ENCODE data around the gene ANXA5. TPM values are rescaled to one million over a fixed set of nuclear protein-coding genes. Genes with fewer than 3 reads are reported as not detected.

Gene ANXA5
- polyA plus RNA-seq, 4 donors = 85.7 to 281 (median 152) TPM

DNA sequence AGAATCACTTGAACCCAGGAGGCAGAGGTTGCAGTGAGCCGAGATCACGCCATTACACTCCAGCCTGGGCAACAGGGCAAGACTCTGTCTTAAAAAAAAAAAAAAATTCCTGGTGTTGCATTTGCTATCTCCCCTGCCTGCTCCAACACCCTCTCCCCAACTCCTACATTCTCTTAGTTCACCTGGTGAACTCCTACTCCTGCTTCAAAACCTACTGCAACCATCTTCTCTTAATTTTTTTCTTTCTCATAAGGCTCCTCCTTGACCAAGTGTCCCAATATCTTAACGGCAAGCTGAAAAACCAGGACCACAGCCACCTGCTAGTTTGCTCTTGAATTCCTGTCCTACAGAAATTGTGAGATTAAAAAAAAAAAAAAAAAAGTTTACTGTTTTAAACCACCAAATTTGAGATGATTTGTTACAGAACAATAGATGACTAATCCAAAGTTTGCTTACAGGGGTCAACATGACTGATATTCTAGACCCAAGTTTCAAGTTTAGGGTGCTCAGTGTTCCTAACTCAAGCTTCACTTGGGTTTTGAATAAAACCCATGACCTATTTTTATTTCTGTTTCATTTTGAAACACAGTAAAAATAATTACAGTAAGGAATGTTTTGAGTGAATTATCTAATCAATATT is 13.1 kb upstream of the ANXA5 start:
- Histone ChIP-seq H3K4me3 (ENCODE audit: low read depth in 1 of 3, low read length in 3 of 3) (no peak overlapping the region), H3K9me3 (ENCODE audit: control insufficient read depth in 2 of 2, insufficient read depth in 1 of 2, low read depth in 1 of 2, low read length in 1 of 2) (no peaks in the 10 kb centered on the region)
- no peak for FAIRE-seq

GRCh38 chr4:121707344-121707743 is 10.6 kb upstream of the ANXA5 start:
- H3K4me1 ChIP-seq (ENCODE audit: control insufficient read depth in 3 of 3, insufficient read depth in 2 of 3, low read depth in 1 of 3, low read length in 2 of 3) = peaks cover 0 to 8% (median 0%) of the 10 kb centered on the region in 3 donors
- no peaks in the 10 kb centered on the region for H3K27me3 ChIP-seq (ENCODE audit: control insufficient read depth in 3 of 3, insufficient read depth in 3 of 3, low read length in 3 of 3)
- H3K27ac ChIP-seq (ENCODE audit: low read depth in 1 of 3, low read length in 2 of 3) = no peak overlapping the region
- no peaks in the 10 kb centered on the region for H3K36me3 ChIP-seq (ENCODE audit: control insufficient read depth in 3 of 3, insufficient read depth in 2 of 3, low read depth in 1 of 3, low read length in 3 of 3)
- no peak overlapping the region for H3K4me3 ChIP-seq (ENCODE audit: low read depth in 1 of 3, low read length in 3 of 3)
- H3K9me3 ChIP-seq (ENCODE audit: control insufficient read depth in 2 of 2, insufficient read depth in 1 of 2, low read depth in 1 of 2, low read length in 1 of 2) = no peaks in the 10 kb centered on the region
- no peak for DNase-seq
- no peak for FAIRE-seq

More for the DNA sequence above, 13.1 kb upstream of the ANXA5 start:
- H3K4me1 ChIP-seq (ENCODE audit: control insufficient read depth in 3 of 3, insufficient read depth in 2 of 3, low read depth in 1 of 3, low read length in 2 of 3) = peaks cover 0 to 8% (median 0%) of the 10 kb centered on the region in 3 donors
- no peak overlapping the region for H3K27ac ChIP-seq (ENCODE audit: low read depth in 1 of 3, low read length in 2 of 3)
- DNase-seq = no peak
- no peaks in the 10 kb centered on the region for H3K27me3 ChIP-seq (ENCODE audit: control insufficient read depth in 3 of 3, insufficient read depth in 3 of 3, low read length in 3 of 3)
- H3K36me3 ChIP-seq (ENCODE audit: control insufficient read depth in 3 of 3, insufficient read depth in 2 of 3, low read depth in 1 of 3, low read length in 3 of 3) = no peaks in the 10 kb centered on the region
- WGBS, 3 donors = 78 to 93% (median 85%) methylated on average over 3 of the region's 3 CpGs

DNA sequence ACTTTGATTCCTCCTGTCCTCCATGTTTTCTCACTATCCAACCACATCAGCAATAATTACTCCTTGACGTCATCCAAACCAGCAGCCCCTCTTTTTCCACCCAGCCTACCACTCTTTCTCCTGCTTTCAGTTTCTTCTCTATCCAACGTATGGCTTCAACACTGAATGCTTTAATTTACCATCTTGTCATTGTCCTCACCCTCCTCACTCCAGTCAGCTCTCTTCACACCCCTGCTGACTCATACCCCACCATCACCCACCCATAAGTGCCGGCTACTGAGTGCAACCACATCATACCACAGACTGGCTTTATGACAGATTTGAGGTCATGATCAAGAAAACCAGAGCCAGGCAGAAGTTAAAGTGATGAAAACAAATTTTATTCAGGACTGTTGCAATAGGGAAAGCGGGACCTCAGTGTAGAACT is 9.8 kb upstream of the ANXA5 start:
- 59 to 76% (median 65%) methylated on average over 4 of the region's 4 CpGs for WGBS, 3 donors
- H3K36me3 ChIP-seq (ENCODE audit: control insufficient read depth in 3 of 3, insufficient read depth in 2 of 3, low read depth in 1 of 3, low read length in 3 of 3) = no peaks in the 10 kb centered on the region

GRCh38 chr4:121705521-121705920 is 8.7 kb upstream of the ANXA5 start:
- H3K9me3 ChIP-seq (ENCODE audit: control insufficient read depth in 2 of 2, insufficient read depth in 1 of 2, low read depth in 1 of 2, low read length in 1 of 2) = no peaks in the 10 kb centered on the region
- FAIRE-seq (no peak), DNase-seq (no peak)
- no peaks in the 10 kb centered on the region for H3K36me3 ChIP-seq (ENCODE audit: control insufficient read depth in 3 of 3, insufficient read depth in 2 of 3, low read depth in 1 of 3, low read length in 3 of 3)
- H3K27me3 ChIP-seq (ENCODE audit: control insufficient read depth in 3 of 3, insufficient read depth in 3 of 3, low read length in 3 of 3) = no peaks in the 10 kb centered on the region
- no peak overlapping the region for H3K27ac ChIP-seq (ENCODE audit: low read depth in 1 of 3, low read length in 2 of 3)
- H3K4me3 ChIP-seq (ENCODE audit: low read depth in 1 of 3, low read length in 3 of 3) = no peak overlapping the region
- H3K4me1 ChIP-seq (ENCODE audit: control insufficient read depth in 3 of 3, insufficient read depth in 2 of 3, low read depth in 1 of 3, low read length in 2 of 3) = no peaks in the 10 kb centered on the region
- 88 to 91% (median 90%) methylated on average over 6 of the region's 6 CpGs for WGBS, 3 donors

More for the DNA sequence above, 9.8 kb upstream of the ANXA5 start:
- Histone ChIP-seq H3K9me3 (ENCODE audit: control insufficient read depth in 2 of 2, insufficient read depth in 1 of 2, low read depth in 1 of 2, low read length in 1 of 2) (no peaks in the 10 kb centered on the region), H3K4me1 (ENCODE audit: control insufficient read depth in 3 of 3, insufficient read depth in 2 of 3, low read depth in 1 of 3, low read length in 2 of 3) (peaks cover 0 to 5% (median 0%) of the 10 kb centered on the region in 3 donors), H3K27ac (ENCODE audit: low read depth in 1 of 3, low read length in 2 of 3) (no peak overlapping the region), H3K27me3 (ENCODE audit: control insufficient read depth in 3 of 3, insufficient read depth in 3 of 3, low read length in 3 of 3) (no peaks in the 10 kb centered on the region), H3K4me3 (ENCODE audit: low read depth in 1 of 3, low read length in 3 of 3) (no peak overlapping the region)
- no peak for DNase-seq
- no peak for FAIRE-seq

GRCh38 chr4:121702136-121702535 is 5.4 kb upstream of the ANXA5 start:
- H3K9me3 ChIP-seq (ENCODE audit: control insufficient read depth in 2 of 2, insufficient read depth in 1 of 2, low read depth in 1 of 2, low read length in 1 of 2) = no peaks in the 10 kb centered on the region
- H3K36me3 ChIP-seq (ENCODE audit: control insufficient read depth in 3 of 3, insufficient read depth in 2 of 3, low read depth in 1 of 3, low read length in 3 of 3) = no peaks in the 10 kb centered on the region
- 88 to 94% (median 89%) methylated on average over 4 of the region's 4 CpGs for WGBS, 3 donors
- no peak overlapping the region for H3K4me3 ChIP-seq (ENCODE audit: low read depth in 1 of 3, low read length in 3 of 3)
- peaks cover 0 to 7% (median 0%) of the 10 kb centered on the region in 3 donors for H3K4me1 ChIP-seq (ENCODE audit: control insufficient read depth in 3 of 3, insufficient read depth in 2 of 3, low read depth in 1 of 3, low read length in 2 of 3)
- H3K27me3 ChIP-seq (ENCODE audit: control insufficient read depth in 3 of 3, insufficient read depth in 3 of 3, low read length in 3 of 3) = no peaks in the 10 kb centered on the region
- no peak for DNase-seq
- FAIRE-seq = no peak
- H3K27ac ChIP-seq (ENCODE audit: low read depth in 1 of 3, low read length in 2 of 3) = no peak overlapping the region

GRCh38 chr4:121701263-121701662 is 4.5 kb upstream of the ANXA5 start:
- DNase-seq = no peak
- FAIRE-seq = no peak
- WGBS, 3 donors = 71 to 88% (median 87%) methylated on average over 3 of the region's 3 CpGs
- Histone ChIP-seq H3K27me3 (ENCODE audit: control insufficient read depth in 3 of 3, insufficient read depth in 3 of 3, low read length in 3 of 3) (no peaks in the 10 kb centered on the region), H3K27ac (ENCODE audit: low read depth in 1 of 3, low read length in 2 of 3) (no peak overlapping the region), H3K9me3 (ENCODE audit: control insufficient read depth in 2 of 2, insufficient read depth in 1 of 2, low read depth in 1 of 2, low read length in 1 of 2) (no peaks in the 10 kb centered on the region), H3K4me1 (ENCODE audit: control insufficient read depth in 3 of 3, insufficient read depth in 2 of 3, low read depth in 1 of 3, low read length in 2 of 3) (peaks cover 0 to 7% (median 0%) of the 10 kb centered on the region in 3 donors), H3K36me3 (ENCODE audit: control insufficient read depth in 3 of 3, insufficient read depth in 2 of 3, low read depth in 1 of 3, low read length in 3 of 3) (no peaks in the 10 kb centered on the region), H3K4me3 (ENCODE audit: low read depth in 1 of 3, low read length in 3 of 3) (no peak overlapping the region)

DNA sequence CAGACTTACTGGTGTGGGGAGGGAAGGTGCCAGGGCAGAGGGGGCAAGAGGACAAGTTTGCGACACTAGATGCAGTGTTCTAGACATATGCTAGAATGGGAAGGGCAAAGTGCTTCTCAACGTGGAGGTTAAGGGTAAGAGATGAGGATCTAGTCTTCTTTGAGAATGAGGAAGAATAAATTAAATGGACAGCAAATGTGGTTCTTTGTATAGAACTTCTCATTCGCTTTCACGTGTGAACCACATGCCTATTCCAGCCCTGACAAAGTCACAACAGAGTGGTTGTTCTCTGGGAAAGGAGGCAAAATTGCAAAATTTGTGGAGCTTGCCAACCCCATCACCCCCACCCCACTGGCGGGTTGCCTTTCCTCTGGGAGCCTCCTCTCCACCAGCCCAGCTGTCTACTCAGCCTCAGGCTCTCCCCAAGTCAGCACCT is 1.5 kb upstream of the ANXA5 start:
- Histone ChIP-seq H3K36me3 (ENCODE audit: control insufficient read depth in 3 of 3, insufficient read depth in 2 of 3, low read depth in 1 of 3, low read length in 3 of 3) (peaks cover 0 to 4% (median 0%) of the 10 kb centered on the region in 3 donors), H3K4me1 (ENCODE audit: control insufficient read depth in 3 of 3, insufficient read depth in 2 of 3, low read depth in 1 of 3, low read length in 2 of 3) (peaks cover 0 to 9% (median 0%) of the 10 kb centered on the region in 3 donors), H3K27me3 (ENCODE audit: control insufficient read depth in 3 of 3, insufficient read depth in 3 of 3, low read length in 3 of 3) (no peaks in the 10 kb centered on the region), H3K4me3 (ENCODE audit: low read depth in 1 of 3, low read length in 3 of 3) (no peak overlapping the region), H3K27ac (ENCODE audit: low read depth in 1 of 3, low read length in 2 of 3) (peak overlapping the region in 1 of 3 donors; percentile 93), H3K9me3 (ENCODE audit: control insufficient read depth in 2 of 2, insufficient read depth in 1 of 2, low read depth in 1 of 2, low read length in 1 of 2) (no peaks in the 10 kb centered on the region)
- FAIRE-seq (no peak), DNase-seq (peak in 1 of 2 donors; percentile 18)
- WGBS, 3 donors = 52 to 63% (median 62%) methylated on average over 5 of the region's 5 CpGs

- FAIRE-seq = no peak
- no peaks in the 10 kb centered on the region for H3K27me3 ChIP-seq (ENCODE audit: control insufficient read depth in 3 of 3, insufficient read depth in 3 of 3, low read length in 3 of 3)
- H3K36me3 ChIP-seq (ENCODE audit: control insufficient read depth in 3 of 3, insufficient read depth in 2 of 3, low read depth in 1 of 3, low read length in 3 of 3) = peaks cover 0 to 4% (median 0%) of the 10 kb centered on the region in 3 donors
- no peak for DNase-seq
- peak overlapping the region in 2 of 3 donors; percentile 93 to 95 for H3K27ac ChIP-seq (ENCODE audit: low read depth in 1 of 3, low read length in 2 of 3)
- H3K4me3 ChIP-seq (ENCODE audit: low read depth in 1 of 3, low read length in 3 of 3) = peak overlapping the region; percentile 80 to 95 (median 85)
- no peaks in the 10 kb centered on the region for H3K9me3 ChIP-seq (ENCODE audit: control insufficient read depth in 2 of 2, insufficient read depth in 1 of 2, low read depth in 1 of 2, low read length in 1 of 2)
- peaks cover 0 to 9% (median 0%) of the 10 kb centered on the region in 3 donors for H3K4me1 ChIP-seq (ENCODE audit: control insufficient read depth in 3 of 3, insufficient read depth in 2 of 3, low read depth in 1 of 3, low read length in 2 of 3)
- WGBS, 3 donors = 43 to 44% (median 44%) methylated on average over 9 of the region's 9 CpGs
Observed at GRCh38 chr4:121697564-121697963, 784 bp upstream of the ANXA5 start.

Data from small intestine (tissue), 7 donors.